PC-9 (cell line): ENCODE results near the gene UBXN6.

ENCODE experiments used
- EZH2 ChIP-seq: fragments of 200-600 bp; sonication (generic); IDR thresholded peaks from 2 replicates; pipeline ENCODE4 v1.8.0; 2017; ENCODE audit warnings: antibody characterized with exemption, low read depth
- TF ChIP-seq, protein P1 (sequence below): fragments of 200-600 bp; sonication (generic); conservative IDR thresholded peaks from 2 replicates; pipeline ENCODE4 v1.6.1; 2017; ENCODE audit warnings: mixed run types, antibody characterized with exemption, mild to moderate bottlenecking, moderate library complexity

DNA sequence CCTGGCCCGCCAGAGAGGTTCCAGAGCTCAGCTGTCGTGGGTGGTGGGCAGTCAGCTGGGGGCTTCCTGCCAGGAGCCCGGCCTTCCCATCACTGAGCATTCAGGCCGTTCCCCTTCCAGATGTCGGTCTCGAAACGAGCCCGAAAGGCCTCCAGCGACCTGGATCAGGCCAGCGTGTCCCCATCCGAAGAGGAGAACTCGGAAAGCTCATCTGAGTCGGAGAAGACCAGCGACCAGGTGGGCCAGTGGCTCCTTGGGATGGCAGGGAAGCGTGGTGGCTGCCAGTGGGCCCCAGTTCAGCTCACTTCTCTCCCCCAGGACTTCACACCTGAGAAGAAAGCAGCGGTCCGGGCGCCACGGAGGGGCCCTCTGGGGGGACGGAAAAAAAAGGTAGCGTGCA, 33.9 kb upstream of the UBXN6 start:
- TF ChIP-seq, protein P1, sequence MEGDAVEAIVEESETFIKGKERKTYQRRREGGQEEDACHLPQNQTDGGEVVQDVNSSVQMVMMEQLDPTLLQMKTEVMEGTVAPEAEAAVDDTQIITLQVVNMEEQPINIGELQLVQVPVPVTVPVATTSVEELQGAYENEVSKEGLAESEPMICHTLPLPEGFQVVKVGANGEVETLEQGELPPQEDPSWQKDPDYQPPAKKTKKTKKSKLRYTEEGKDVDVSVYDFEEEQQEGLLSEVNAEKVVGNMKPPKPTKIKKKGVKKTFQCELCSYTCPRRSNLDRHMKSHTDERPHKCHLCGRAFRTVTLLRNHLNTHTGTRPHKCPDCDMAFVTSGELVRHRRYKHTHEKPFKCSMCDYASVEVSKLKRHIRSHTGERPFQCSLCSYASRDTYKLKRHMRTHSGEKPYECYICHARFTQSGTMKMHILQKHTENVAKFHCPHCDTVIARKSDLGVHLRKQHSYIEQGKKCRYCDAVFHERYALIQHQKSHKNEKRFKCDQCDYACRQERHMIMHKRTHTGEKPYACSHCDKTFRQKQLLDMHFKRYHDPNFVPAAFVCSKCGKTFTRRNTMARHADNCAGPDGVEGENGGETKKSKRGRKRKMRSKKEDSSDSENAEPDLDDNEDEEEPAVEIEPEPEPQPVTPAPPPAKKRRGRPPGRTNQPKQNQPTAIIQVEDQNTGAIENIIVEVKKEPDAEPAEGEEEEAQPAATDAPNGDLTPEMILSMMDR = no peak
- TF ChIP-seq EZH2 = no peak
